ENCODE results near the gene EIF4B. TPM values are rescaled to one million over a fixed set of nuclear protein-coding genes. Genes with fewer than 3 reads are reported as not detected.

Gene EIF4B
- total and polyA plus RNA-seq, 2 of the 13 experiments (the other 11 are each of a cell fraction or from before 2014, with no cell fraction given) = 416 to 548 TPM

- TF ChIP-seq NRL (CRISPR knock-in tag; IDR thresholded peaks at IDR 0.05; ENCODE audit: borderline replicate concordance) = no peak
- no peak for TF ChIP-seq ZFYVE20 (CRISPR knock-in tag; IDR thresholded peaks at IDR 0.05; ENCODE audit: borderline replicate concordance, low read depth)
- TF ChIP-seq ATF7 (IDR thresholded peaks at IDR 0.05) = no peak
- no peak for TF ChIP-seq ATF7 (CRISPR knock-in tag; IDR thresholded peaks at IDR 0.05)
- TF ChIP-seq PCBP2 (optimal IDR thresholded peaks at IDR 0.05; ENCODE audit: low read depth, low read length, poor library complexity, severe bottlenecking) = no peak
- peak; percentile 92; the same call in 1 of the 2 replicates for TF ChIP-seq MEIS1 (CRISPR knock-in tag; IDR thresholded peaks at IDR 0.05; ENCODE audit: borderline replicate concordance)
- TF ChIP-seq ZNF264 (CRISPR knock-in tag; IDR thresholded peaks at IDR 0.05) = peak; percentile 66; the same call in 1 of the 2 replicates
- no peak for TF ChIP-seq NFATC3 (CRISPR knock-in tag; IDR thresholded peaks at IDR 0.05)
- no peak for TF ChIP-seq ETV6 (CRISPR knock-in tag; conservative IDR thresholded peaks at IDR 0.05)
- no peak for TF ChIP-seq ZFP36L2 (CRISPR knock-in tag; IDR thresholded peaks at IDR 0.05)
- TF ChIP-seq PHF5A (CRISPR knock-in tag; IDR thresholded peaks at IDR 0.05; ENCODE audit: low read depth, unreplicated experiment) = no peak
- no peak for TF ChIP-seq ZNF672 (CRISPR knock-in tag; IDR thresholded peaks at IDR 0.05)
- no peak for TF ChIP-seq ZBTB10 (CRISPR knock-in tag; IDR thresholded peaks at IDR 0.05; ENCODE audit: borderline replicate concordance)
- TF ChIP-seq ZNF33A (CRISPR knock-in tag; IDR thresholded peaks at IDR 0.05; ENCODE audit: borderline replicate concordance) = no peak
- no peak for TF ChIP-seq ZNF260 (CRISPR knock-in tag; IDR thresholded peaks at IDR 0.05; ENCODE audit: borderline replicate concordance, low read depth)
- TF ChIP-seq ZFP37 (CRISPR knock-in tag; IDR thresholded peaks at IDR 0.05; ENCODE audit: borderline replicate concordance) = no peak
- TF ChIP-seq JUN (CRISPR knock-in tag; IDR thresholded peaks at IDR 0.05) = no peak
- peak; percentile 35 to 52; a peak in 2 of 4 replicates for TF ChIP-seq NR2F1 (CRISPR knock-in tag; IDR thresholded peaks at IDR 0.05)
- TF ChIP-seq HINFP (CRISPR knock-in tag; IDR thresholded peaks at IDR 0.05; ENCODE audit: low read depth) = no peak
- TF ChIP-seq ZNF564 (CRISPR knock-in tag; IDR thresholded peaks at IDR 0.05) = no peak
- peak; percentile 47; the same call in 1 of the 2 replicates for TF ChIP-seq HOMEZ (CRISPR knock-in tag; IDR thresholded peaks at IDR 0.05; ENCODE audit: low read depth)
- no peak for TF ChIP-seq HNRNPH1 (optimal IDR thresholded peaks at IDR 0.05; ENCODE audit: low read depth, low read length)
- no peak for TF ChIP-seq POLR2AphosphoS2 (IDR thresholded peaks at IDR 0.05; ENCODE audit: low read depth, low read length)
Observed at GRCh38 chr12:53061404-53062010, 55.3 kb downstream of the EIF4B start (continued).
